ENCODE data around the gene RAD21L1.

GRCh38 chr20:1267161-1267560 lies 41.3 kb downstream of the RAD21L1 start:
- TF ChIP-seq EZH2 (IDR thresholded peaks at IDR 0.05; ENCODE audit: borderline replicate concordance, low read depth, low read length, severe bottlenecking) (no peak), CTCF (IDR thresholded peaks at IDR 0.05; ENCODE audit: extremely low read depth in 1 of 2, insufficient read depth in 1 of 2, low read depth in 1 of 2, low read length in 2 of 2) (no peak), POLR2A (IDR thresholded peaks at IDR 0.05; ENCODE audit: low read depth, low read length) (no peak)
